Measurements from ENCODE around the gene NRROS.

- no peak for TF ChIP-seq POLR2A (IDR thresholded peaks at IDR 0.05)
- no peak for TF ChIP-seq POLR2AphosphoS5 (IDR thresholded peaks at IDR 0.05)
Measured at GRCh38 chr3:196624067-196624790, 15.3 kb upstream of the NRROS start.
